ENCODE data around the gene KIFC1. TPM values are rescaled to one million over a fixed set of nuclear protein-coding genes. Genes with fewer than 3 reads are reported as not detected.

Gene KIFC1
- total and polyA plus RNA-seq, 2 experiments from 2014 or later, result 4.0 to 14.4 TPM

GRCh38 chr6:33428966-33429749 lies 37.5 kb downstream of the KIFC1 start:
- Histone ChIP-seq H3K4me3 (peak overlapping the region; percentile 89; the same call in 1 of the 2 replicates), H3K27me3 (replicated peaks; ENCODE audit: insufficient read depth) (no peaks in the 10 kb centered on the region), H3K27ac (no peak overlapping the region), H3K79me2 (ENCODE audit: insufficient read depth) (peaks cover 50% of the 10 kb centered on the region), H3K4me2 (ENCODE audit: unreplicated experiment) (peak overlapping the region; percentile 64), H3K4me1 (ENCODE audit: insufficient read depth) (peaks cover 21% of the 10 kb centered on the region), H2AFZ (no peak overlapping the region), H3K9me3 (ENCODE audit: low read depth) (no peaks in the 10 kb centered on the region), H3F3A (ENCODE audit: insufficient read depth) (peaks cover 33% of the 10 kb centered on the region), H3K36me3 (ENCODE audit: low read depth) (no peaks in the 10 kb centered on the region), H3K9ac (0 out of 2 replicates have a peak overlapping the region, but pooled peaks have one; percentile 81), H4K20me1 (ENCODE audit: insufficient read depth) (no peaks in the 10 kb centered on the region), H3K9me2 (ENCODE audit: insufficient read depth) (no peaks in the 10 kb centered on the region)
- WGBS, 2 experiments (ENCODE audit: low coverage in 1 of 2, low lambda C conversion rate in 2 of 2, missing lambda C conversion rate in 2 of 2), result 70 to 71% methylated on average over 5 of the region's 5 CpGs
- no peak for DNase-seq
- TF ChIP-seq EZH2 (IDR thresholded peaks at IDR 0.05; ENCODE audit: insufficient read depth, poor library complexity, severe bottlenecking) (no peak), EZH2phosphoT487 (IDR thresholded peaks at IDR 0.05; ENCODE audit: insufficient read depth, low read depth) (no peak)
- in situ Hi-C loops (cut with MboI), result no loop called here

GRCh38 chr6:33429750-33430052 lies 38.1 kb downstream of the KIFC1 start:
- peaks cover 44% of the 10 kb centered on the region for H3K79me2 ChIP-seq (ENCODE audit: insufficient read depth)
- no peak overlapping the region for H2AFZ ChIP-seq
- TF ChIP-seq EZH2phosphoT487 (IDR thresholded peaks at IDR 0.05; ENCODE audit: insufficient read depth, low read depth) (no peak), EZH2 (IDR thresholded peaks at IDR 0.05; ENCODE audit: insufficient read depth, poor library complexity, severe bottlenecking) (no peak)
- no peaks in the 10 kb centered on the region for H3K27me3 ChIP-seq (replicated peaks; ENCODE audit: insufficient read depth)
- WGBS, 2 experiments (ENCODE audit: low coverage in 1 of 2, low lambda C conversion rate in 2 of 2, missing lambda C conversion rate in 2 of 2), result 33 to 35% methylated on average over 2 of the region's 2 CpGs
- no peak for DNase-seq
- H3K9me2 ChIP-seq (ENCODE audit: insufficient read depth), result no peaks in the 10 kb centered on the region
- peaks cover 15% of the 10 kb centered on the region for H3K4me1 ChIP-seq (ENCODE audit: insufficient read depth)
- peaks cover 28% of the 10 kb centered on the region for H3F3A ChIP-seq (ENCODE audit: insufficient read depth)
- no peaks in the 10 kb centered on the region for H4K20me1 ChIP-seq (ENCODE audit: insufficient read depth)
- H3K9ac ChIP-seq, result no peak overlapping the region
- no peaks in the 10 kb centered on the region for H3K9me3 ChIP-seq (ENCODE audit: low read depth)
- H3K4me3 ChIP-seq, result no peak overlapping the region
- H3K27ac ChIP-seq, result no peak overlapping the region
- no peak overlapping the region for H3K4me2 ChIP-seq (ENCODE audit: unreplicated experiment)
- in situ Hi-C loops (cut with MboI), result no loop called here
- no peaks in the 10 kb centered on the region for H3K36me3 ChIP-seq (ENCODE audit: low read depth)

GRCh38 chr6:33430334-33430733 lies 38.7 kb downstream of the KIFC1 start:
- WGBS, 2 experiments (ENCODE audit: low coverage in 1 of 2, low lambda C conversion rate in 2 of 2, missing lambda C conversion rate in 2 of 2), result 40 to 58% methylated on average over 2 of the region's 2 CpGs
- TF ChIP-seq EZH2phosphoT487 (IDR thresholded peaks at IDR 0.05; ENCODE audit: insufficient read depth, low read depth) (no peak), EZH2 (IDR thresholded peaks at IDR 0.05; ENCODE audit: insufficient read depth, poor library complexity, severe bottlenecking) (no peak)
- no peaks in the 10 kb centered on the region for H3K9me2 ChIP-seq (ENCODE audit: insufficient read depth)
- no peak overlapping the region for H2AFZ ChIP-seq
- no peaks in the 10 kb centered on the region for H3K27me3 ChIP-seq (replicated peaks; ENCODE audit: insufficient read depth)
- DNase-seq, result no peak
- H3K4me2 ChIP-seq (ENCODE audit: unreplicated experiment), result no peak overlapping the region
- H3K79me2 ChIP-seq (ENCODE audit: insufficient read depth), result peaks cover 43% of the 10 kb centered on the region
- H3K27ac ChIP-seq, result no peak overlapping the region
- no peak overlapping the region for H3K9ac ChIP-seq
- H3K4me3 ChIP-seq, result no peak overlapping the region
- H4K20me1 ChIP-seq (ENCODE audit: insufficient read depth), result no peaks in the 10 kb centered on the region
- in situ Hi-C loops (cut with MboI), result no loop called here
- peaks cover 10% of the 10 kb centered on the region; the same call in 1 of the 2 replicates for H3K4me1 ChIP-seq (ENCODE audit: insufficient read depth)
- H3K9me3 ChIP-seq (ENCODE audit: low read depth), result no peaks in the 10 kb centered on the region
- H3F3A ChIP-seq (ENCODE audit: insufficient read depth), result peaks cover 21% of the 10 kb centered on the region
- H3K36me3 ChIP-seq (ENCODE audit: low read depth), result no peaks in the 10 kb centered on the region

GRCh38 chr6:33430991-33431879 lies 39.6 kb downstream of the KIFC1 start:
- Histone ChIP-seq H3K9me3 (ENCODE audit: low read depth) (no peaks in the 10 kb centered on the region), H3K4me3 (no peak overlapping the region), H3K4me1 (ENCODE audit: insufficient read depth) (peaks cover 10% of the 10 kb centered on the region; the same call in 1 of the 2 replicates), H3K79me2 (ENCODE audit: insufficient read depth) (peaks cover 43% of the 10 kb centered on the region), H2AFZ (no peak overlapping the region), H3K27me3 (replicated peaks; ENCODE audit: insufficient read depth) (no peaks in the 10 kb centered on the region), H3K27ac (no peak overlapping the region), H3K4me2 (ENCODE audit: unreplicated experiment) (no peak overlapping the region), H3K9me2 (ENCODE audit: insufficient read depth) (no peaks in the 10 kb centered on the region), H3K9ac (no peak overlapping the region), H3F3A (ENCODE audit: insufficient read depth) (peaks cover 18% of the 10 kb centered on the region), H3K36me3 (ENCODE audit: low read depth) (no peaks in the 10 kb centered on the region), H4K20me1 (ENCODE audit: insufficient read depth) (no peaks in the 10 kb centered on the region)
- in situ Hi-C loops (cut with MboI), result no loop called here
- 39 to 41% methylated on average over 11 to 12 of the region's 12 CpGs for WGBS, 2 experiments (ENCODE audit: low coverage in 1 of 2, low lambda C conversion rate in 2 of 2, missing lambda C conversion rate in 2 of 2)
- peak; percentile 64 for DNase-seq
- TF ChIP-seq EZH2 (IDR thresholded peaks at IDR 0.05; ENCODE audit: insufficient read depth, poor library complexity, severe bottlenecking), result no peak
- TF ChIP-seq EZH2phosphoT487 (IDR thresholded peaks at IDR 0.05; ENCODE audit: insufficient read depth, low read depth), result no peak
